H1 (cell line): ENCODE results near the gene TMEM203. TPM values are rescaled to one million over a fixed set of nuclear protein-coding genes. Genes with fewer than 3 reads are reported as not detected.

ENCODE experiments used
- CHD7 ChIP-seq: fragments of 300-600 bp; sonication (generic); IDR thresholded peaks from 2 replicates; pipeline ENCODE4 v1.7.1; 2012; ENCODE audit warnings: low read length, moderate library complexity, mild to moderate bottlenecking, inconsistent platforms; ENCODE audit not compliant: insufficient replicate concordance
- EZH2 ChIP-seq: fragments of 200-600 bp; sonication (generic); IDR thresholded peaks from 2 replicates; pipeline ENCODE4 v1.7.1; 2012; ENCODE audit warnings: low read depth, mild to moderate bottlenecking, moderate library complexity, low read length, inconsistent platforms; ENCODE audit not compliant: severe bottlenecking
- JUND ChIP-seq: IDR thresholded peaks from 2 replicates; pipeline ENCODE4 v1.6.1; 2011; ENCODE audit warnings: mild to moderate bottlenecking, improper control_type of control experiment, low read length
- KDM1A ChIP-seq: fragments of 200-600, 300-600 bp; sonication (generic); IDR thresholded peaks from 2 replicates; pipeline ENCODE4 v1.7.1; 2016; ENCODE audit warnings: mild to moderate bottlenecking, low read length, borderline replicate concordance
- NANOG ChIP-seq: IDR thresholded peaks from 2 replicates; pipeline ENCODE4 v1.6.1; 2011; ENCODE audit warnings: low read length, low read depth, mild to moderate bottlenecking, inconsistent platforms; ENCODE audit not compliant: insufficient read depth, poor library complexity, severe bottlenecking
- POU5F1 ChIP-seq: IDR thresholded peaks from 2 replicates; pipeline ENCODE4 v1.6.1; 2011; ENCODE audit warnings: low read depth, mild to moderate bottlenecking, low read length, moderate library complexity
- RFX5 ChIP-seq: IDR thresholded peaks from 2 replicates; pipeline ENCODE4 v1.6.1; 2011; ENCODE audit warnings: low read depth, low read length, improper control_type of control experiment, borderline replicate concordance
- SAP30 ChIP-seq: fragments of 300-600 bp; sonication (generic); IDR thresholded peaks from 2 replicates; pipeline ENCODE4 v1.7.1; 2012; ENCODE audit warnings: low read length, moderate library complexity, mild to moderate bottlenecking, inconsistent platforms; ENCODE audit not compliant: insufficient read depth, insufficient replicate concordance
- SP1 ChIP-seq: IDR thresholded peaks from 2 replicates; pipeline ENCODE4 v1.6.1; 2011; ENCODE audit warnings: low read depth, low read length
- SP4 ChIP-seq: IDR thresholded peaks from 2 replicates; pipeline ENCODE4 v1.6.1; 2012; ENCODE audit warnings: low read length, inconsistent platforms
- TAF7 ChIP-seq: optimal IDR thresholded peaks from 2 replicates; pipeline ENCODE3; 2011; ENCODE audit warnings: low read depth, mild to moderate bottlenecking, inconsistent platforms, low read length, moderate library complexity, borderline replicate concordance
- polyA plus RNA-seq, 7 experiments: library from polyadenylated mRNA; depleted of rRNA in 3 of 7; stranded (reverse) in 5 of 7; unstranded in 2 of 7; fragments of >200 nt in 5 of 7; fragments of 200-250 nt in 2 of 7; gene quantifications; 1 replicate in 5 of 7; 2 replicates in 1 of 7; 4 replicates in 1 of 7; pipeline versions ENCODE4 v1.2.1 to v1.2.3, GENCODE V29; 2011 to 2013; ENCODE audit warnings: missing spikeins in 2 of 7, mixed read lengths in 2 of 7
- total RNA-seq: library from RNA; stranded (reverse); fragmentation: NEBNext Ultra II Directional; extraction: Animal tissue kit (Norgen Biotek cat#: 25700); gene quantifications from 2 replicates; pipeline ENCODE4 v1.2.1, GENCODE V29; 2021

Gene TMEM203
- total and polyA plus RNA-seq, 2 of the 8 experiments (the other 6 are each of a cell fraction or from before 2014, with no cell fraction given): 44.1 to 57.1 TPM

- TF ChIP-seq CHD7 (no peak), EZH2 (no peak), TAF7 (no peak), SP1 (no peak), RFX5 (no peak), KDM1A (no peak), SP4 (no peak), POU5F1 (no peak), NANOG (no peak), JUND (no peak), SAP30 (no peak)
These were observed 30.0 kb downstream of the TMEM203 start (continued) for GRCh38 chr9:137175345-137175961.
